Tongue (tissue), 2 donors: Measurements from ENCODE around the gene DTL. TPM values are rescaled to one million over a fixed set of nuclear protein-coding genes. Genes with fewer than 3 reads are reported as not detected.
"Not testable (repeated sequence)": the region's sequence is repeated elsewhere in the genome, so short reads cannot be mapped to it uniquely, and the experiment has no call there.

ENCODE experiments used
- DNase-seq: peaks from one replicate; pipeline ENCODE4 v3.0.0-alpha.2; 2015
- total RNA-seq: library from RNA; depleted of rRNA; stranded (reverse); fragments of >200 nt; gene quantifications from one replicate; pipeline ENCODE4 v1.2.3, GENCODE V29; 2014

The DTL gene
- 7.4 TPM for total RNA-seq

- peak; percentile 100 for DNase-seq
These were observed at the start of gene DTL, which contains the start of gene INTS7 for GRCh38 chr1:212035123-212035834. TSS of gene DTL (plus strand) at chr1:212035748. CDS start at chr1:212035891, 143 bp downstream. TSS of gene INTS7 (minus strand) at chr1:212035557. CDS start at chr1:212035437, 120 bp downstream.

DNA sequence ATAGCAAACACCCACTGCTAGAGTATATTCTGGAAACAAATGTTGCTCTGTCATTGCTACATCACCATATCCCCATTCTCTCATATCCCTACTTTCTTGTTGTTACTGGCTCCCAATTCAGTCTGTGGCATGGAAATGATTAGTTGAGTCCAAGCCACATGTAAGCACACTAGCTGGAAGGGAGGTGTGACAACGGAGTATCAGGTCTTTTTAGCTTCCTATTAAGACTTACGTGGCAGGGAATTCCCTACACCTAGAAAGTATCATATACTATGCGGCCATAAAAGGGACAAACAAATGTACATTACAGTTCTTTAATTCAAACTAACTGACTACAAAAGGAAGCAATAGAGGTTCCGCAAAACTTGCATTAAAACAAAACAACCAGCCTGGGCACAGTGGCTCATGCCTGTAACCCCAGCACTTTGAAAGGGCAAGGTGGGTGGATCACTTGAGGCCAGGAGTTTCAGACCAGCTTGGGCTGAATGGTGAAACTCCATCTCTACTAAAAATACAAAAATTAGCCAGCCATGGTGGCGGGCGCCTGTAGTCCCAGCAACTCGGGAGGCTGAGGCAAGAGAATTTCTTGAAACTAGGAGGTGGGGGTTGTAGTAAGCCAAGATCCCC, 48.8 kb upstream of the DTL start:
- no peak for DNase-seq

DNA sequence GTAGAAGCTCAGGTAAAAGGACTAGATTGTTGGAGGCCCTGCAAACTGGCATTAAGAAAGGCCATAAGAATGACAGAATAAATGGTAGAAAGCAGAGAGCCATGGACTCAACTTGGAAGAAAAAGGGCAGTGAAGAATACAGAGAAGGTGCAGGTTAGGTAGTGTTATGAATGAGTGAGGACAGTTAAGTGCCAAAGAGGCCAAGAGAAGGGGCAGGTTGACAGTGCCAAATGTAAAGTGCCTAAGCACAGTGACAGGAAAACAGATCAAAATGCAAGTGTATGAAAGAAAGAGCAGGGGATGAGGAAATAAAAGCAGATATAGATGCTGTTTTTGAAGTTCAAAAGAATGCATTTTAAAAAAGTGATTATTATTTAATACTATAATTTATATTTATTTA, 43.9 kb upstream of the DTL start:
- no peak for DNase-seq

- not testable (repeated sequence) for DNase-seq
These were observed 38.1 kb upstream of the DTL start for GRCh38 chr1:211997426-211997825.

DNA sequence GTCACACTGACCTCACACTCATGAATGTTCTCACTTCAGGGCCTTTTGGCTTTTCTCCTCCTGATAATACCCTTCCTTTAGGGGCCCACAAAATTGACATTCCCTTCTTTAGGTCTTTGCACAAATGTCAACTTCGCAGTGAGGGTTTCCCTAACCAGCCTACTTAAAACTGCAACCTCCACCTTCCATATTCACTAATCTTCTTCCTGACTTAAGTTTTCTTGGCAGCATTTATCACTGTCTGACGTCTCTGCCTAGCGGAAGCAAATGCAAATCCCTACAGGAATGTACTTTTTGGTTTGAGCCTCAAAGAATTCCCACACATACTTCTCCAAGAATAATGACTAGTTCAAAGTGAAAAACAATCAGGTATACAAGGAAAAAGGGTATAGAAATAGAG, 33.0 kb upstream of the DTL start:
- DNase-seq = no peak

- DNase-seq = no peak
These were observed 30.5 kb upstream of the DTL start for GRCh38 chr1:212004895-212005608.

DNA sequence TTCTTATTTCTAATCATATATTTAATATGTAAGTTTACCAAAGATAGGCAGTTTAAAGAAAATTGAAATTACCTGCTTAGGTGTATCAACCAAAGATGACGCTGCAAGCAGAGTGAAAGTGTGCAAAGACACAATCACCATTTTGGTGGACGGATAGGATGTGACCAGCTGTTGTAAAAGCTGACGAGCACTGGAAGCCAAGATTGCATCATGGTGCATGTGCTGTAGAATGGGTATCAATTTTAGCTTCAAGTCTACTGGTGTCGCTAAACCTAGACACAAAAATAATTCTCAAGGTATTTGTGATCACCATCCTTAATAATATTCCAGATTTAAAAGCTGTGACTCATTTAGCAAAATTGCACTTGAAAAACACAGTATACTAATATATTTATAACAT, 28.4 kb upstream of the DTL start:
- no peak for DNase-seq

DNA sequence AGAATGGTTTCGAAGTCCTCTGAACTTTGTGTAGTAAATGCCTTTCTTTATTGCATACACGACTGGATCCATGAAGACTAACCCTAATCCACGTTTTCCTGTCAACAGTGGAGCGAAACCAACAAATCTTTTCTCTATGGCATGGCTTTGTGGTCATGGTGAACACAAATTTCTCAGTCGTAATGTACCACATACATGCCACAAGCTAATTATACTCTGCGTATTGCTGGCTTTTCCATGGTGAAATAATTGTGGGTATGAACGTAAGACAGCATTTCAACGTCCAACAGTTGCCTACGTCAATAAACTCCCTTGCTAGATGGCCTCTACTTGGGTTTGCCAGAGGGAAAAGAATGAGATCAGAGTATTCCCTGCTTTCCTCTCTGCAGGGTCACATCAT, 27.7 kb upstream of the DTL start:
- no peak for DNase-seq

GRCh38 chr1:212009561-212009960, 26.0 kb upstream of the DTL start:
- DNase-seq = no peak

- no peak for DNase-seq
These were observed 25.5 kb upstream of the DTL start for GRCh38 chr1:212010004-212010403.

GRCh38 chr1:212012034-212012740, 23.4 kb upstream of the DTL start:
- peak; percentile 77 for DNase-seq

- no peak for DNase-seq
These were observed 21.9 kb upstream of the DTL start for GRCh38 chr1:212013672-212014071.

GRCh38 chr1:212020975-212021374, 14.6 kb upstream of the DTL start:
- no peak for DNase-seq

DNA sequence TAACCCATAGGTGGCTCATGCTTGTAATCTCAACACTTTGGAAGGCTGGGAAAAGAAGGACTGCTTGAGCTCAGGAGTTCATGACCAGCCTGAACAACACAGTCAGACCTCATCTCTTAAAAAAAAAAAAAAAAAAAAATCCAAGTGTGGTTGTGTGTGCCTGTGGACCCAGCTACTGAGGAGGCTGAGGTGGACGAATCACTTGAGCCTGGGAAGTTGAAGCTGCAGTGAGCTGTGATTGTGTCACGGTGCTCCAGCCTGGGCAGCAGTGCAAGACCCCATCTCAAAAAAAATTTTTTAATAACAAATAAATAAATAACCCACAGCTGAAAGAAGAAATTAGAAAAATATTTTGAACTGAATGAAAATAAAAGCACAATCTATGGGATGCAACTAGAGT, 14.0 kb upstream of the DTL start:
- DNase-seq = no peak

DNA sequence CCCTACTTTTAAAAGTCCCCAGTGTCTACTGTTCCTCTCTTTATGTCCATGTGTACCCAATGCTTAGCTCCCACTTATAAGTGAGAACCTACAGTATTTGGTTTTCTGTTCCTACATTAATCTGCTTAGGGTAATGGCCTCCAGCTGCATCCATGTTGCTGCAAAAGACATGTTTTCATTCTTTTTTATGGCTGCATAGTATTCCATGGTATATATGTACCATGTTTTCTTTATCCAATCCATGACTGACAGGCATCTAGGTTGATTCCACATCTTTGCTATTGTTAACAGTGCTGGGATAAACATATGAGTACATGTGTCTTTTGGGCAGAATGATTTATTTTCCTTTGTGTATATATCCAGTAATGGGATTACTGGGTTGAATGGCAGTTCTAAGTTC, 12.6 kb upstream of the DTL start:
- DNase-seq = not testable (repeated sequence)

GRCh38 chr1:212024469-212025149, 10.9 kb upstream of the DTL start:
- no peak for DNase-seq

- DNase-seq = not testable (repeated sequence)
These were observed 7.8 kb upstream of the DTL start for GRCh38 chr1:212027727-212028126.

GRCh38 chr1:212030936-212031528, 4.5 kb upstream of the DTL start:
- DNase-seq = no peak

GRCh38 chr1:212034516-212035122, 929 bp upstream of the DTL start:
- no peak for DNase-seq

GRCh38 chr1:212035835-212036605, 472 bp downstream of the DTL start:
- no peak for DNase-seq
